Pancreas (tissue), 10 donors: ENCODE measurements around the gene CYB5A. TPM values are rescaled to one million over a fixed set of nuclear protein-coding genes. Genes with fewer than 3 reads are reported as not detected.
"Not testable (repeated sequence)": the region's sequence is repeated elsewhere in the genome, so short reads cannot be mapped to it uniquely, and the experiment has no call there.

Source experiments
- ATAC-seq, 4 donors: fragments of 200-7000 bp; cut with Tn5 transposase; one replicate each; pipeline versions ENCODE4 v1.8.0 to v1.9.1; 2020; ENCODE audit warnings: mild to moderate bottlenecking in 4 of 4, moderate library complexity in 4 of 4
- DNase-seq, 6 donors: peaks; one replicate each; pipeline ENCODE4 v3.0.0-alpha.2; 2020
- FAIRE-seq: peaks from 2 replicates; lab custom pipeline; 2012; peaks lifted over from hg19 to GRCh38; lab: Jason Lieb, UNC
- H3K27ac ChIP-seq, 4 donors: fragments of 200-600 bp; sonication (generic); 1 replicate in 3 of 4; 2 replicates in 1 of 4; pipeline versions ENCODE4 v1.5.0 to v1.8.0; 2020
- H3K27me3 ChIP-seq, 4 donors: fragments of 200-600 bp; one replicate each; pipeline ENCODE4 v1.8.0; 2021
- H3K36me3 ChIP-seq, 3 donors: fragments of 200-600 bp; sonication (generic) in 1 of 3; one replicate each; pipeline versions ENCODE4 v1.5.0 to v1.8.0; 2020 to 2021
- H3K4me1 ChIP-seq, 3 donors: fragments of 200-600 bp; one replicate each; pipeline ENCODE4 v1.8.0; 2021
- H3K4me3 ChIP-seq, 4 donors: fragments of 200-600 bp; sonication (generic) in 2 of 4; one replicate each; pipeline versions ENCODE4 v1.5.0 to v1.8.0; 2020 to 2021
- H3K9me3 ChIP-seq, 4 donors: fragments of 200-600 bp; one replicate each; pipeline ENCODE4 v1.8.0; 2021
- WGBS, 2 donors: extraction: QIAGEN DNeasy Blood & Tissue Kit; methylation state at CpG; one replicate each; pipeline ENCODE4 v1.1.7; 2013; 5-methylcytosine and 5-hydroxymethylcytosine counted together
- intact Hi-C, 3 donors: fragments of 100-400 bp; cut with DNase I; formaldehyde crosslinking; loops; one replicate each; pipeline versions ENCODE4 v1.11.1 to v1.14.2; 2022
- polyA plus RNA-seq, 2 donors: library from polyadenylated mRNA; stranded (reverse); fragments of 200-250 nt; gene quantifications; one replicate each; pipeline ENCODE4 v1.2.3, GENCODE V29; 2013
- total RNA-seq, 6 donors: library from RNA; stranded (reverse); fragmentation: NEBNext Ultra II Directional in 4 of 6; extraction: Animal tissue kit (Norgen Biotek cat#: 25700) in 4 of 6; gene quantifications; one replicate each; pipeline versions ENCODE4 v1.2.1 to v1.2.4, GENCODE V29; 2021 to 2023
- TF ChIP-seq, protein P1 (sequence below), 4 donors: fragments of 200-600 bp; sonication (generic) in 3 of 4; IDR thresholded peaks; one replicate each; pipeline versions ENCODE4 v1.5.0 to v1.8.0; 2021; ENCODE audit warnings: antibody characterized with exemption in 4 of 4
- donor health status: healthy with polysubstance abuse.
- donor health status: DM: no; HTN: no; CAD: no; lungs with moderate emphysema.
- donor health status: DM: no; HTN: no; CAD: no.
- donor health status: control.
- donor health status: control.
- donor health status: Bipolar disorder and iron deficiency.
- donor health status: DM: yes; HTN: yes; CAD: no.
- donor health status: DM: no; HTN: no; CAD: no.
- donor health status: DM: no; HTN: no; CAD: no.
- donor health status: DM: yes; HTN: yes; CAD: no.

CYB5A gene
- total and polyA plus RNA-seq, 8 donors, result 120 to 228 (median 177) TPM

DNA sequence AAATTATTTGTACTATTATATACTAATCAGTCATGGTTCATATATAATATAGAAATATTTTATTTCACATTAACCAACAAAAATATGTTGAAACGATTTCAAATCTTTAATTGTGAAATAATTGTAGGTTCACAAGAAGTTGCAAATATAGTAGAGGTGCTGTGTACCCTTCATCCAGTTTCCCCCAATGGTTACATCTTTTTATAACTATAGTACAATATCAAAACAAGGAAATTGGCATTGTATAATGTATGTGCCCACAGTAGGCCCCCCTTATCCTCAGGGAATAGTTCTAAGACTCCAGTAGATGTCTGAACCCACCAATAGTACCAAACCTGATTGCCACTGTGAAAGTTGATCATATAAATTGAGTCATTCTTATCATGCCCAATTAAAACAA lies 7.4 kb upstream of the CYB5A start:
- ATAC-seq (no peak), DNase-seq (no peak), FAIRE-seq (no peak)
- no peaks in the 10 kb centered on the region for H3K27me3 ChIP-seq
- H3K36me3 ChIP-seq, result no peaks in the 10 kb centered on the region
- no peak overlapping the region for H3K27ac ChIP-seq
- H3K4me1 ChIP-seq, result peaks cover 0 to 10% (median 8%) of the 10 kb centered on the region in 3 donors
- WGBS, 2 donors, result 92 to 98% methylated on average over 1 of the region's 1 CpG
- no peak overlapping the region for H3K4me3 ChIP-seq
- no peaks in the 10 kb centered on the region for H3K9me3 ChIP-seq
- intact Hi-C loops, result no loop called here
- TF ChIP-seq, protein P1, sequence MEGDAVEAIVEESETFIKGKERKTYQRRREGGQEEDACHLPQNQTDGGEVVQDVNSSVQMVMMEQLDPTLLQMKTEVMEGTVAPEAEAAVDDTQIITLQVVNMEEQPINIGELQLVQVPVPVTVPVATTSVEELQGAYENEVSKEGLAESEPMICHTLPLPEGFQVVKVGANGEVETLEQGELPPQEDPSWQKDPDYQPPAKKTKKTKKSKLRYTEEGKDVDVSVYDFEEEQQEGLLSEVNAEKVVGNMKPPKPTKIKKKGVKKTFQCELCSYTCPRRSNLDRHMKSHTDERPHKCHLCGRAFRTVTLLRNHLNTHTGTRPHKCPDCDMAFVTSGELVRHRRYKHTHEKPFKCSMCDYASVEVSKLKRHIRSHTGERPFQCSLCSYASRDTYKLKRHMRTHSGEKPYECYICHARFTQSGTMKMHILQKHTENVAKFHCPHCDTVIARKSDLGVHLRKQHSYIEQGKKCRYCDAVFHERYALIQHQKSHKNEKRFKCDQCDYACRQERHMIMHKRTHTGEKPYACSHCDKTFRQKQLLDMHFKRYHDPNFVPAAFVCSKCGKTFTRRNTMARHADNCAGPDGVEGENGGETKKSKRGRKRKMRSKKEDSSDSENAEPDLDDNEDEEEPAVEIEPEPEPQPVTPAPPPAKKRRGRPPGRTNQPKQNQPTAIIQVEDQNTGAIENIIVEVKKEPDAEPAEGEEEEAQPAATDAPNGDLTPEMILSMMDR (IDR thresholded peaks at IDR 0.05), result no peak

- no peak overlapping the region for H3K4me3 ChIP-seq
- DNase-seq (no peak), FAIRE-seq (no peak), ATAC-seq (no peak)
- intact Hi-C loops, result loop anchor here in 1 of 3 donors (5.0 kb wide), 1 partner anchor 62 kb away; no protein-coding TSS in a partner anchor
- TF ChIP-seq, protein P1 (IDR thresholded peaks at IDR 0.05), result no peak
- no peaks in the 10 kb centered on the region for H3K27me3 ChIP-seq
- H3K27ac ChIP-seq, result no peak overlapping the region
- H3K36me3 ChIP-seq, result no peaks in the 10 kb centered on the region
- 88 to 90% methylated on average over 8 of the region's 8 CpGs for WGBS, 2 donors
- peaks cover 0 to 5% (median 0%) of the 10 kb centered on the region in 3 donors for H3K4me1 ChIP-seq
- no peaks in the 10 kb centered on the region for H3K9me3 ChIP-seq
Observed at GRCh38 chr18:74294526-74294925, 2.8 kb upstream of the CYB5A start.

- not testable (repeated sequence) for H3K27me3 ChIP-seq, H3K36me3 ChIP-seq, FAIRE-seq, DNase-seq, H3K9me3 ChIP-seq, ATAC-seq
- Histone ChIP-seq H3K4me3 (peak overlapping the region in 1 of 4 donors; percentile 93), H3K27ac (peak overlapping the region in 1 of 4 donors; percentile 70), H3K4me1 (peaks cover 0 to 11% (median 8%) of the 10 kb centered on the region in 3 donors)
- 86 to 87% methylated on average over 3 of the region's 3 CpGs for WGBS, 2 donors
- intact Hi-C loops, result loop anchor here in 1 of 3 donors (5.0 kb wide), 1 partner anchor 61 kb away; no protein-coding TSS in a partner anchor
Observed at GRCh38 chr18:74292982-74293381, 1.2 kb upstream of the CYB5A start.

GRCh38 chr18:74292541-74292858 lies 737 bp upstream of the CYB5A start:
- no peak for ATAC-seq
- Histone ChIP-seq H3K27ac (peak overlapping the region; percentile 49 to 92 (median 74)), H3K36me3 (no peaks in the 10 kb centered on the region), H3K4me3 (peak overlapping the region; percentile 57 to 93 (median 76)), H3K4me1 (peaks cover 0 to 16% (median 12%) of the 10 kb centered on the region in 3 donors), H3K9me3 (no peaks in the 10 kb centered on the region), H3K27me3 (no peaks in the 10 kb centered on the region)
- no peak for DNase-seq
- intact Hi-C loops, result loop anchor here in 1 of 3 donors (5.0 kb wide), 1 partner anchor 60 kb away; no protein-coding TSS in a partner anchor
- FAIRE-seq, result no peak
- TF ChIP-seq, protein P1 (IDR thresholded peaks at IDR 0.05), result no peak
- WGBS, 2 donors, result 2 to 6% methylated on average over 4 of the region's 4 CpGs

- TF ChIP-seq, protein P1 (IDR thresholded peaks at IDR 0.05), result no peak
- ATAC-seq, result no peak
- 0% methylated on average over 28 to 30 of the region's 30 CpGs for WGBS, 2 donors
- Histone ChIP-seq H3K36me3 (no peaks in the 10 kb centered on the region), H3K27ac (peak overlapping the region; percentile 49 to 92 (median 85)), H3K9me3 (no peaks in the 10 kb centered on the region), H3K27me3 (no peaks in the 10 kb centered on the region), H3K4me3 (peak overlapping the region; percentile 57 to 93 (median 76)), H3K4me1 (peaks cover 0 to 27% (median 14%) of the 10 kb centered on the region in 3 donors)
- FAIRE-seq, result no peak
- DNase-seq, result peak in 1 of 6 donors; percentile 54
- intact Hi-C loops, result loop anchor here in 1 of 3 donors (5.0 kb wide), 1 partner anchor 59 kb away; no protein-coding TSS in a partner anchor
Observed at GRCh38 chr18:74291472-74291770, 342 bp downstream of the CYB5A start.
